DMS53 treated with DMSO at 0.1 percent for 48 hours (cell line): ENCODE data around the gene JAM2.
"Not testable (repeated sequence)": the region's sequence is repeated elsewhere in the genome, so short reads cannot be mapped to it uniquely, and the experiment has no call there.

Experiments used
- DNase-seq: peaks from one replicate; lab custom pipeline; 2025; ENCODE audit not compliant: unreplicated experiment; lab: John Stamatoyannopoulos, UW

JAM2 gene, protein sequence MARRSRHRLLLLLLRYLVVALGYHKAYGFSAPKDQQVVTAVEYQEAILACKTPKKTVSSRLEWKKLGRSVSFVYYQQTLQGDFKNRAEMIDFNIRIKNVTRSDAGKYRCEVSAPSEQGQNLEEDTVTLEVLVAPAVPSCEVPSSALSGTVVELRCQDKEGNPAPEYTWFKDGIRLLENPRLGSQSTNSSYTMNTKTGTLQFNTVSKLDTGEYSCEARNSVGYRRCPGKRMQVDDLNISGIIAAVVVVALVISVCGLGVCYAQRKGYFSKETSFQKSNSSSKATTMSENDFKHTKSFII

DNA sequence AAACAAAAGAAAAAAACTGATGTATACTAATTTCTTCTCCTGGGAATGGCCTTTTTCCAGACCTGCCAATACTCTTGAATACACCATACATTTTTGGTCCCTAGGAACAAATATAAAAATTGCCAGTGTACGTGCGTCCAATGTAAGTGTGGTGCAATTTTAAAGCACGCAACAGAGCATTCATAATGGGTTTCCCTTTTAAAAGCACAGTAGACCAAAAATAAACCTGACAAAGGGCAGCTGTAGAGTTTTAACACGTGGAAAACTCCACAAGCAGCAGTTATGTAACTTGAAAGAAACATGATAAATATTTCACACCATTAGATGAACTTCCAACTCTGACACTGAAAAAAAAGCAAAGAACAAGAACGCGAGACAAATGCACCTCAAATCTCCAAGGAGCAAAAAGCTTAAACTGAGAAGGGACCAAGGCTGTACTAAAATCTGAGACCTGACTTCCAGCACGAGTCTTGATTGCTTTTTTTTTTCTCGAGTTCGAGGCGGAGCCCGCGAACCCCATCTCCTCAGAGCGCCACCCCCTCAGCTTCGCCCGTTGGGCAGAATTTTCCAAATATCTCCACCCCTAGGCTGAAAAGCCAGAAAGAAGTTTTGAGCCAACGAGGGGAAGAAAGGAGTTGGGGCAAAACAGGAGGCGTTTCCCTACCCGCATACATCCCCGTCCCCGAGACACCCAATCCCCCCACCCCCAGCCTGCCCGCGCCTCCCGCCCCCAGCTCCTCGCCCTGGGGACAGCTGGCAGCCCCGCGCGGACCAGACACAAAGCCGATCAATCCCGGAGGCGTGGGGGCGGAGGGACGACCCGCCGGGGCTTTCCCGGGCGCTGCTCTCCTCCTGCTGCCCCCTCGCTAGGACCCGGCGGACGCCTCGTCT lies at the start of gene JAM2:
Gene JAM2 (plus strand): TSS at position 599 of the 891 bp plus-strand sequence. CDS start 564 bp downstream, outside the sequence.
- DNase-seq = no peak

DNA sequence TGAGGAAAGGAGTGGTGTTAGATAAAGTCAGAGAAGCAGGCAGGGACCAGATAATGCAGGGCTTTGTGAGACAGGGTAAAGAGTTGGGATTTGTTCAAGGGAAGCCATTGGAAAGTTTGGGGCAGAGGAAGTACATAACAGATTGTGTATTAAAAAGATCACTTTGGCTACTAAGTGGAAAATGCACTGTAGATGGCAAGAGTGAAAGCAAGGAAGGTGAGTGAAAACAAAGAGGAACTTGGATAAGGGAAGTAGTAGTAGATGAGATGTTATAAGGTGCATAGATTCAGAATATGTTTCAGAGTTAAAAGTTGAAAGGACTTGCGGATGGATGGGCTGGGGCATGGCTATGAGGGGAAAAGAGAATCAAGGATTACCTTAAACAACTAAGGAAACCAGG lies 49.2 kb upstream of the JAM2 start:
- DNase-seq = no peak

DNA sequence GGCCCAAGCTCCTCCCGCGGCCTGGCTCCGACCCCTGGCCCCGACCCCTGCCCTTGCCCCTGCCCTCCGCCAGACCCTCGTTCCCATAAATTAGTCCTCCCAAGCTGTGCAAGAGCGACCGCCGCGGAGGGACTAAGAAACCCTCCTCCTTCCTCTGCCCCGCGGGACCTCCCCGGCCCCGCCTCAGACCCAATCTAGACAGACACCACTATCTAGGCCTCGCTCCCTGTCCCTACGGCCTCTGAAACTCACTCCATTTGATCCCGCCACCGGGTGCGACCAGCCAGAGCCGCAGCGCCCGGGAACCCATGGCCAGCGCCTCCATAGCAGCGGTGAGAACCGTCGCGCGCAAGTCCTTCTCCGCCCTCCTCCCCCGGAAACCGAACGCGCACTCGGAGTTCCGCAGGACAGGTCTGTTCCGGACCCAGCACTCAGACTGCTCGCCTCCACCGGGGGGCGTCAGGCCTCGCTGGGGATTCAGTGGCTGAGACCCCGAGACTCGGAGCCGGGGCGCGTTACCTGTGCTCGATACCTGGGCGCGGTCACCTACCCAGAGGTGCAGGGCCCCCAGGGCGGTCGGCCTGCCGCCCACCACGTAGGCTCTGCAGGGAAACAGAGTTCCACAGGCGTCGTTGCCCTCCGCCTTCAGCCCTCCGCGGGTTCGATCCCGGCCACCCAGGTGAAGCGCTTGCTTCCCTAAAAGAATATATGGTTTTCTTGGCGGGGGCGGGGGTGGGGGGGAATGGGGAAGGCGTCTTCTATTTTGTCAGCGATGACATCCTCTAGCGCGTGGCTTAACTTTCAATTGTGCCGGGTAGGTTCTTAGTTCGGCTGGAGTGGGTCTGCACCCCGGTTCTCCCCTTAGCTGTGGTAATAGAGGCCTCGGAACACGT lies 31.7 kb upstream of the JAM2 start, which contains the start of gene MRPL39:
Gene MRPL39 (minus strand): TSS at position 331 of the 893 bp plus-strand sequence. CDS start 6 bp downstream, at position 325.
- DNase-seq = peak; percentile 49

DNA sequence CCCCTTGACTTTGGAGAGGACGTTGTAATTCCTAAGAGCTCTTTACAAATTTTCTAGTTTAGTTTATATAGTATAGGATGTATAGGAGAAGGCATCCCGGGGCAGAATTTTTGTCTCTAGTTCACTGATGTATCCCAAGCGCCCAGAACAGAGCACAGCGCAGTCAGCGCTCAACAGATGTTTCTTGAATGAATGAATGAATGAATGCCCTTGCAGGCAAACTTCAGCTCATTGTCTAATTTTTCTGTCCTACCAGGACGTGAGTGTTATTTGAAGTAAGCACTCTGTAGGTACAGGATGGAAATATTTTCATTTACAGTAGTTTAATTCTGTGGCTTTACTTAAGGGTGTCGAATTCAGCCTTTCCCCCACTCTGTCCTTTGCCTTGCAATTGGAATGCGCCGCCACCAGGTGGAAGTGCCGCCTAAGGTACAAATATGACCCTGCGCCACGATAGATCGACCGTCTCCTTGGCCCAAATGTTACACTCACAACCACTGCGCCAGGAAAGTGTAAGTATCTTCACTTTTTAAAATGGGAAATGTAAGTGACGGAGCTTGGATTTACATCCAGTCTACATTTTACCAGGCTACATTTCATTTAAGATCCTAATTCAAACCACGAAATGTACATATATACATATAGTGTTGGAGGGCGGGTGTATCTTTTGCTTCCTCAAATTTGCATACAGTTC lies 30.9 kb upstream of the JAM2 start:
- DNase-seq = peak; percentile 47

DNA sequence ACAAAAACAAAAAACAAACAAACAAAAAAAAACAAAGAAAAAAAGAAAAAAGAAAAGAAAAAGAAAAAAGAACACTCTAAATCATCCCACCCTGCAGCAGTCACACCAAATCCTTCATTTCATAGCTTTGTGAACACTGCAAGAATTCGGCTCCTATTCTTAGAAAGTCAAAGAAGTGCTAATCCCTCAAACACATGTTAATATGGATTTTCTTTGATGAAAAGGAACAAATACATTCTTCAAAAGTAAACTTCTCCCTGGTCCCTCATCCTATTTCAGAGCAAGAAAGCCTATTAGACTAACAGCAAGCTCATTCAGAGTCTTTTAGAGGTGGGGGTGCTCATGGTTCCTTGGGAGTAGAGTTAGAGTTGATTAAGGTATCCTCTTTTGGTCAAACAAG lies 24.6 kb upstream of the JAM2 start:
- no peak for DNase-seq

DNA sequence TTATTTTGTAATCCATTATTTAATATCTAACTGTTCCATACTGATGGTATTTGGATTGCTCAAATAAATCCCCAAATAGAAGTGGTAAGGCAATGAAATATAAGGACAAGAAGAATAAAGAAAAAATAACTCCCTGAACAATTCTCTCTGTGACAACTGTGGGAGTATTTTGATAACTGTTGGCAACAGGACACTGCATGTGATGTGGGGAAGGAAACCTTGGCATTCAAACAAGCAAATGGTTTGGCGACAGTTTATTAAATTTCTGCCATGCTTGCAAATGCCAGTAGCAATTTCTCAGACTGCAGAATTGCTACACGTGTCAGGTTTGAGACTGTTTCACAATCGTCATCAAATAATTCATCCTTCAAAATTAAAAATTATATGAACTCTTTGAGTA lies 23.2 kb upstream of the JAM2 start:
- DNase-seq = no peak

DNA sequence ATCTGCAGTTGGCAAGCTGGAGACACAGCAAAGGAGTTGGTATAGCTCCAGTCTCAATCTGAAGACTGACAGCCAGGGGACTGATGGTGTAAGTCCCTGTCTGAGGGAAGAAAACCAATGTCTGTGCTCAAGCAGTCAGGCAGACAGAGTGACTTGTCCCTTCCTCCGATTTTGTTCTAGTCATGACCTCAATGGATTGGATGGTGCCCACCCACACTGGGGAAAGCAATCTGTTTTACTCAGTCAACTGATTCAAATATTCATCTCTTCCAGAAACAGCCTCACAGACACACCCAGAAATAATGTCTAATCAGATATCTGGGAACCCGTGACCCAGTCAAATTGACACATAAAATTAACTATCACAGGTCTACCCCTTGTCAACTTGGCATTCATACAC lies 19.9 kb upstream of the JAM2 start:
- DNase-seq = no peak

DNA sequence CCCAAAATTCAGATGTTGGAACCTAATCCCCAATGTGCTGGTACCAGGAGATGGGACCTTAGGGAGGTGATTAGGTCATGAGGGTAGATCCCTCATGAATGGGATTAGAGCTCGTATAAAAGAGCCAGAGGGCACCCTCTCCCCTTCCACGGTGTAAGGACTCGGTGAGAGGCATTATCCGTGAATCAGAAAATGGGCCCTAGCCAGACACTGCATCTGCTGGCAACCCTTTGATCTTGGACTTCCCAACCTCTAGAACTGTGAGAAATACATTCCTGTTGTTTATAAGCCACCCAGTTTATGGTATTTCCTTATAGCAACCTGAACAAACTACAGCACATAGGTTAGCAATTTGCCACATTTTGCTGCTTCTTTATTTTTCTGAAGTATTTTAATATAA lies 14.5 kb upstream of the JAM2 start:
- DNase-seq = no peak

DNA sequence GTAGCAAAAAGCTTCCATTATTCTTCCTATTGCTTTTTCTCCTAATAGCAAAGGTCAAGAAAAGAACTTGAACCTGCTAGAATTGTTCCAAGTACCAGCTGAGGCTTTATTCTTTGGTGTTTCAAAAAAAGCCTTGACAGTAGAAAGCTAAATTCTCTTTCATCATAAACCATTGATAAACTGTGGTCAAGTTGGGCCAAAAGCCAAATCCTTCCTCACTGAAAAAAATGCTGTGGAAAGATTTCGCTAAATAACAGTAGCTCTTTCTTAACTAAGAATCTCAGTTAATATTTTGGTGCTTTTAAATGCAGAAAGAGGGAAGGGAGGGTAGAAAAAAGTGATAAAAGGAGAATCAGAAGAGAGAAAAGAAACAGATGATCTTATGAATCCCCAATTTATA lies 14.0 kb upstream of the JAM2 start:
- no peak for DNase-seq

DNA sequence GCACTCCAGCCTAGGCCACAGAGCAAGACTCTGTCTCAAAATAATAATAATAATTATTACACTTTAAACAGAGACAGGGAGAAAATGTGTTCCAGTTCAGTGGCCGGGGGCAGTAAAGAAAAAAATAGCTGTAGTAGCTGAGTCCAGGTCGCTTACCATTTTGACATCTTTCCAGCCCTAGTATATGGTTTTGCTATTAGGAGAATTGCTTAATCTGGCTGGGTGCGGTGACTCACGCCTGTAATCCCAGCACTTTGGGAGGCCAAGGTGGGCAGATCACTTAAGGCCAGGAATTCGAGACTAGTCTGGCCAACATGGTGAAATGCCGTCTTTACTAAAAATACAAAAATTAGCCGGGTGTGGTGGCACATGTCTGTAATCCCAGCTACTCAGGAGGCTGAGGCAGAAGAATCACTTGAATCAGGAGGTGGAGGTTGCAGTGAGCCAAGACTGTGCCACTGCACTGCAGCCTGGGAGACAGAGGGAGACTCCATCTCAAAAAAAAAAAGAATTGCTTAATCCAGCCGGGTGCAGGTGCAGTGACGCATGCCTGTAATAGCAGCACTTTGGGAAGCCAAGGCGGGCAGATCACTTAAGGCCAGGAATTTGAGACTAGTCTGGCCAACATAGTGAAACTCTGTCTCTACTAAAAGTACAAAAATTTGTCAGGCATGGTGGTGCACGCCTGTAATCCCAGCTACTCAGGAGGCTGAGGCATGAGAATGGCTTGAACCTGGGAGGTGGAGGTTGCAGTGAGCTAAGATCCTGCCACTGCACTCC lies 13.1 kb upstream of the JAM2 start:
- not testable (repeated sequence) for DNase-seq

DNA sequence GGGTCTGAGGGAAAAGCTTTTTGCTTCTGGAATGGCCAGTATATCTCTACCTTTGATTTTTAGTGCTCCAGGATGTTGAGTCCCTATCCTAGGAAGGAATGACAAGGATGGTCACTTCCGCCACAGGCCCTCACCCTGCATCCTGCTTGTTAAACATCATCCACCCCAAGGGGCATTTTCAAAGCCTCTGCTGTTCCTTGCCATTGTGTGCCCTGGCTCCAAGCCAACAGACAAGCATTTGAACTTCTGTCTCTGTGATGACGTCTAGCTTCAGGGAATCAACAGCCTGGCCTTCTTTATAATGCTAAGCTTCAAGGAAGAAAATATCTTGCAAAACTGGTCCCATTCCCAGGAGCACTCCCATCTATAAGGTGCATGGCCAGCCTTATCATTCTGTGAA lies 12.3 kb upstream of the JAM2 start:
- no peak for DNase-seq

DNA sequence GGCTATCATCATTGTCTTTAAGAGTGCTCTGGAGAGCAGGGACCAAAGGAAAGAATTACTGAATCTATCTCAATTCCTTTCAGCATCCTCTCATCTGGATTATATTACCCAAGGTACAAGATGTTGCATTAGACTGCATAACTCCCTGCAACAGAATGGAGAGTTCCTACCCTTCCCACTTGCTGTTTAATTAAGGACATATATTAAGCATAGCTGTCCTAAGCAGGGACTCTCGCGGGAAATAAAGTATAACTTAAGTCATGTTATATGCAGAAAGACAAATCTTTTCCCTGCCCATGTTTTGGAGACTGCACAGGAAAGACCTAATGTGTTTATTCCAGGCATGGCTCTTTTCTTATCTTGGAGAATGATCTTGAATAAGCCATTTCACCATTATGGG lies 6.8 kb upstream of the JAM2 start:
- DNase-seq = no peak

DNA sequence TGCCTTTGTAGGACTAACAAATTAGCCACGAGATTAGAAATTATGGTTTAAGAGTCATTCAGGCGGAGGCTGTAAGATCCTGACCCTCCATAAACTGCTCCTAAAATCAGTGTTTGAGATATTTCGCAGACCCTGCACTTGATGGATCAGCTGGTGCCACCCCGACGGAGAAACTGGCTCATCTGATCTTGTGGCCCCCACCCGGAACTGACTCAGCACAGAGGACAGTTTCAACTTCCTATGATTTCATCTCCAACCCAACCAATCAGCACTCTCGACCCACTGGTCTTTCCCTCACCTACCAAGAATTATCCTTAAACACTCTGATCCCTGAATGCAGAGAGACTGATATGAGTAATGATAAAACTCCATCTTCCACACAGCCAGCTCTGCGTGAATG lies 3.7 kb upstream of the JAM2 start:
- DNase-seq = no peak

DNA sequence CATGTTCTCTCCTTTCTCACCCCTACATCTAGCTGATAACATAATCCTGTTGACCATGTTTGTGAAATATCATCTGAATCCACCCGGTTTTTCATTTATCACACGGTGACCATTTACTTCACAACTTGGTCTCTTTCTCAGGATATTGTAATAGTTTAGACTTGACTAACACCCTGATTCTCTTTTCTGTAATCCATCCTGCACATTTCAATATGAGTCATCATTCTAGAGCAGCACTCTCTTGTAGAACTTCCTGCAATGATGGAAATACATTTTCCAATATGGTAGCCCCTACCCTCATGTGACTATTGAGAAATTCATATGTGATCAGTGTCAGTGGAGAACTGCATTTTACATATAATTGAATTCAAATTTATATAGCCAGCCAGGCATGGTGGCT lies 2.3 kb upstream of the JAM2 start:
- DNase-seq = no peak

DNA sequence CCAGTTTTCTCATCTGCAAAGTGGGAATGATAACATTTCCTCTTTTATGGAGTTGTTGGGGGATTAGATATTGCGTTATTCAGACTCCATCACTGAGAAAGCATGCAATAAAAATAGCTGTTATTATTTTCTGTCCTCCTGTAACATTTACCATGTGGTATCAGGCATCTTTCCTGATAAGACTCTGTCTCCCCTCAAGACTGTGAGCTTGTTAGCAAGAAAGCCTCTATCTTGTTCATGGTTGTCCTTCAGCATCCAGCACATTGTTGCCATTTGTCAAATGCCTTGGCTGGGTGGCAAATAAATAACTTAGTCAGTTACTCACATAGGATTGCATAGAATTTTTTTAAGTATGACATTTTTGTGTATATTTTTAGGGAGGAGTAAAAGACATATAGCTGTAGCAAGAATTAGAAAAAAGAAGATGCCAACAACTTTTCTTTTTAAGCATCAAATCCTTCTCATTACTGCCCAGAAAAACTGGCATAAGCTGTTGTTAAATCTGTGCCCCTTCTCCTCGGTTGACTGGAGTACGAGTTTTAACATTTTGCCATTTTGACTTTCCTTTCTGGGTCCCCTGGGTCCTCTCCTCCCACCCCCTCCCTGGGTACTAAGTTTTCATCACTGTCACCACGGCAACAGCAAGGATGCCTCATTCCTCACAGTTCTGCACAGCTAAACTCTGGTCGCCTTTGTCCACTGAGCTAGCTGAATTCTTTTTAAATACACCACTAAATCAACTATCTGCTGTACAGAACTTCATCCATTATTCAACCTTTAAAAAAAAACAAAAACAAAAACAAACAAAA lies 1.0 kb upstream of the JAM2 start:
- DNase-seq = no peak

DNA sequence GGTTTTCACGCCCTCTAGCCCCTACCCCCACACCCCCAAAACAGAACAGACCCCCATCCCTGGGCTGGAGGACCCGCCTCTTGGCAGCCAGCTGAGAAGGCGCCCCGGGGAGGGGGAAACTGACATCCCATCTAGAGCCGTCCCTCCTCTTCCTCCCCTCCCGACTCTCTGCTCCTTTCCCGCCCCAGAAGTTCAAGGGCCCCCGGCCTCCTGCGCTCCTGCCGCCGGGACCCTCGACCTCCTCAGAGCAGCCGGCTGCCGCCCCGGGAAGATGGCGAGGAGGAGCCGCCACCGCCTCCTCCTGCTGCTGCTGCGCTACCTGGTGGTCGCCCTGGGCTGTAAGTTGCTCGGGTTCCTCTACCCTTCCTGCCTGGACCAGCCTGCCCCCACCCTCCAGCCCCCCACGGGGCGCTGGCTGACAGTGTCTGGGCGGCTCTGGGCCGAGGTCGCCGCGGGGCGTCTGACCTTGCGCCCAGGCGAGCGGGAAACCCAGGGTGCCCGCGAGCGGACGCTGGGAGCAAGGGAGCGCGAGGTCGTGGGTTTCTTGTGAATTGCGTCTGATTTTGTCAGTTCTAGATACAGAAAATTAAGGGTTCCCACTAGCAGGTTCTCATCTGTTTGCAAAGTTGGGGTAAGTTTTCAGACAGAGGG lies 618 bp downstream of the JAM2 start:
- no peak for DNase-seq

DNA sequence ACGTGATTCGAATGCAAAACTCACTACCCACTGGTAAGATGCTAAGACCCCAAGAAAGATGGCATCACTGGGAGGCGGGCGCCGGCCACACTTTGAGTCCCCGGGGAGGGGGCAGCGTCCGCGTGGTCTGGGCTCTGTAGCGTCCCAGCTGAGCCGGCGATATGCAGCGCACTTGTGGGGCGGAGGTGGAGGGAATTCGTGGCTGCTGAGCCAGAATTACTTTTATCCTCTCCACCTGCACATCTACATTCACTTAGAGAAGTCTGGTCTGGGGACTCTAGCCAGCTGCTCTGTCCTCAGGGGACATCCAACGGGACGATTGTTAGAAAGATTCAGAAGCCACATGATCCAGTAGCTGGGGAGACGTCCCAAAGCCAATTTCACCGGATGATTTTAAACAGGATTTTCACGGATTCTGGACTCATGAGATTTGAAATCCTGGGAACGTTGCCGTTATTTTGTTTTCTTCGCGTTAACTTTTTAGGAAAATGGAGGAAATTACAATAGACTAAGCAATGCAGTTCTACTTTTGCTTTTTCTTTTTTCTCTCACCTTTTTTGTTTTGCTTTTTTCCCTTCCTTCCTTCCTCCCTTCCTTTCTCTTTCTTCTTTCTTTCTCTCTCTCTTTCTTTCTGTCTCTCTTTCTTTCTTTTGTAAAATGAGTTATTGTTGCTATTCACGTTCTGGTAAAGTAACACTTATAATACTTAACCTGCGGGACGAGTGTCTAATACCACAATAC lies 1.3 kb downstream of the JAM2 start:
- no peak for DNase-seq

DNA sequence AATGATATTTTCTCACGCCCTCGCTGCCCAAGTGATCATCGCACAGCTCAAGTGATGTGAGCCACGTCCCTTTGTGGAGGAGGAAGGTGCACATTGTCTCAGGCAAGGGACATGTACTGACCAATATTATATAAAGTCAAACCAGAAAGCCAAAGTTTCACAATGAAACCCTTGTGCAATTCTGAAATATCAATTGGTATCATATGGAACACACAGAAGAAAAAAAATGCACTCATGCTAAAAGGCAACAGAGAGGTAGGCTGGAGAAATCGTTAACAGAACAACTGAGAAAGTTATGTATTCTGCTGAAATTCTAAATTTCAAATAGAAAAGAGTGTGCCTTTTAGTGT lies 1.9 kb downstream of the JAM2 start:
- no peak for DNase-seq
